Right hindlimb (tissue), 1 donor: ENCODE results near the gene FOXS1.
"Not testable (repeated sequence)": the region's sequence is repeated elsewhere in the genome, so short reads cannot be mapped to it uniquely, and the experiment has no call there.

Source experiments
- DNase-seq: peaks from one replicate; pipeline ENCODE4 v3.0.0-alpha.2; 2018

FOXS1 gene

GRCh38 chr20:31820228-31820627, 25.2 kb downstream of the FOXS1 start:
- DNase-seq, result no peak

- peak; percentile 85 for DNase-seq
Measured at GRCh38 chr20:31819083-31819784, 26.2 kb downstream of the FOXS1 start, which contains the start of gene MYLK2. MYLK2 (plus strand) TSS chr20:31819356; CDS start chr20:31819581, 225 bp downstream.

GRCh38 chr20:31818376-31818908, 27.0 kb downstream of the FOXS1 start:
- no peak for DNase-seq

- no peak for DNase-seq
Measured at GRCh38 chr20:31817461-31817860, 27.9 kb downstream of the FOXS1 start.

GRCh38 chr20:31816221-31816620, 29.2 kb downstream of the FOXS1 start:
- no peak for DNase-seq

- DNase-seq, result peak; percentile 44
Measured at GRCh38 chr20:31815408-31816188, 29.8 kb downstream of the FOXS1 start.

- DNase-seq, result not testable (repeated sequence)
Measured at GRCh38 chr20:31814142-31814541, 31.3 kb downstream of the FOXS1 start.

- DNase-seq, result no peak
Measured at GRCh38 chr20:31813611-31814010, 31.8 kb downstream of the FOXS1 start.

GRCh38 chr20:31811796-31812728, 33.3 kb downstream of the FOXS1 start:
- DNase-seq, result peak; percentile 78

GRCh38 chr20:31811198-31811597, 34.2 kb downstream of the FOXS1 start:
- no peak for DNase-seq

- no peak for DNase-seq
Measured at GRCh38 chr20:31809661-31810060, 35.7 kb downstream of the FOXS1 start.

GRCh38 chr20:31808481-31808880, 36.9 kb downstream of the FOXS1 start:
- DNase-seq, result no peak

- DNase-seq, result no peak
Measured at GRCh38 chr20:31806564-31807355, 38.6 kb downstream of the FOXS1 start.

- DNase-seq, result no peak
Measured at GRCh38 chr20:31803552-31804291, 41.7 kb downstream of the FOXS1 start.

- DNase-seq, result no peak
Measured at GRCh38 chr20:31801508-31801907, 43.9 kb downstream of the FOXS1 start.

- no peak for DNase-seq
Measured at GRCh38 chr20:31797364-31797763, 48.0 kb downstream of the FOXS1 start.
